Liver (tissue), 9 donors: ENCODE data around the gene RCAN3. TPM values are rescaled to one million over a fixed set of nuclear protein-coding genes. Genes with fewer than 3 reads are reported as not detected.
A peak's percentile ranks its signal among the peaks of the same experiment; 100 is the strongest.

Source experiments
- DNase-seq: peaks from one replicate; pipeline ENCODE4 v3.0.0-alpha.2; 2017; ENCODE audit warnings: low spot score
- H3K27ac ChIP-seq, 2 donors: one replicate each; pipeline ENCODE4 v1.7.0; 2013; ENCODE audit warnings: inconsistent platforms in 2 of 2, low read length in 2 of 2, control low read depth in 1 of 2, low read depth in 1 of 2, mild to moderate bottlenecking in 1 of 2
- H3K27me3 ChIP-seq, 4 donors: one replicate each; pipeline versions ENCODE4 v1.6.1 to v1.7.0; 2013; ENCODE audit warnings: low read length in 3 of 4, inconsistent platforms in 1 of 4, mild to moderate bottlenecking in 1 of 4, moderate library complexity in 1 of 4; ENCODE audit not compliant: control insufficient read depth in 4 of 4, insufficient read depth in 4 of 4
- H3K36me3 ChIP-seq, 4 donors: one replicate each; pipeline versions ENCODE4 v1.6.1 to v1.7.0; 2013; ENCODE audit warnings: low read length in 3 of 4, mild to moderate bottlenecking in 3 of 4, low read depth in 1 of 4, moderate library complexity in 1 of 4; ENCODE audit not compliant: control insufficient read depth in 4 of 4, insufficient read depth in 3 of 4
- H3K4me1 ChIP-seq, 4 donors: one replicate each; pipeline versions ENCODE4 v1.6.1 to v1.7.0; 2013; ENCODE audit warnings: low read length in 3 of 4, mild to moderate bottlenecking in 3 of 4, moderate library complexity in 1 of 4; ENCODE audit not compliant: control insufficient read depth in 4 of 4, insufficient read depth in 4 of 4
- H3K4me3 ChIP-seq, 3 donors: one replicate each; pipeline versions ENCODE4 v1.6.1 to v1.7.0; 2013; ENCODE audit warnings: low read length in 3 of 3, control low read depth in 1 of 3, low read depth in 1 of 3, mild to moderate bottlenecking in 1 of 3
- H3K9ac ChIP-seq, 2 donors: one replicate each; pipeline ENCODE4 v1.7.0; 2013; ENCODE audit warnings: low read length in 2 of 2, mild to moderate bottlenecking in 2 of 2, moderate library complexity in 2 of 2, control low read depth in 1 of 2, low read depth in 1 of 2
- H3K9me3 ChIP-seq, 4 donors: one replicate each; pipeline versions ENCODE4 v1.6.1 to v1.7.0; 2013; ENCODE audit warnings: low read length in 3 of 4; ENCODE audit not compliant: control insufficient read depth in 4 of 4
- EGR1 ChIP-seq, 2 donors: IDR thresholded peaks; 2 replicates each; pipeline ENCODE4 v1.6.1; 2016 to 2018; ENCODE audit warnings: antibody characterized with exemption in 2 of 2, low read depth in 2 of 2
- FOXA1 ChIP-seq: IDR thresholded peaks from 2 replicates; pipeline ENCODE4 v1.6.1; 2016; ENCODE audit warnings: antibody characterized with exemption
- FOXA2 ChIP-seq: IDR thresholded peaks from 2 replicates; pipeline ENCODE4 v1.6.1; 2016; ENCODE audit warnings: antibody characterized with exemption
- GABPA ChIP-seq, 2 donors: IDR thresholded peaks in 1 of 2; conservative IDR thresholded peaks in 1 of 2; 2 replicates each; pipeline ENCODE4 v1.6.1; 2016; ENCODE audit warnings: antibody characterized with exemption in 2 of 2, mild to moderate bottlenecking in 1 of 2, moderate library complexity in 1 of 2
- HNF4A ChIP-seq, 2 donors: conservative IDR thresholded peaks; 2 replicates each; pipeline ENCODE4 v1.6.1; 2016; ENCODE audit warnings: antibody characterized with exemption in 2 of 2, mild to moderate bottlenecking in 2 of 2
- HNF4G ChIP-seq: IDR thresholded peaks from 2 replicates; pipeline ENCODE4 v1.6.1; 2016; ENCODE audit warnings: antibody characterized with exemption
- JUND ChIP-seq, 2 donors: IDR thresholded peaks; 2 replicates each; pipeline ENCODE4 v1.6.1; 2016; ENCODE audit warnings: antibody characterized with exemption in 2 of 2
- NR2F2 ChIP-seq: IDR thresholded peaks from 2 replicates; pipeline ENCODE4 v1.6.1; 2016; ENCODE audit warnings: antibody characterized with exemption
- RAD21 ChIP-seq, 2 donors: IDR thresholded peaks; 2 replicates each; pipeline ENCODE4 v1.6.1; 2016; ENCODE audit warnings: antibody characterized with exemption in 2 of 2, mild to moderate bottlenecking in 2 of 2
- RXRA ChIP-seq, 2 donors: IDR thresholded peaks; 2 replicates each; pipeline ENCODE4 v1.6.1; 2017 to 2018; ENCODE audit warnings: antibody characterized with exemption in 2 of 2, mild to moderate bottlenecking in 1 of 2
- SP1 ChIP-seq: IDR thresholded peaks from 2 replicates; pipeline ENCODE4 v1.6.1; 2018; ENCODE audit warnings: antibody characterized with exemption, mild to moderate bottlenecking
- TAF1 ChIP-seq: conservative IDR thresholded peaks from 2 replicates; pipeline ENCODE4 v1.6.1; 2016; ENCODE audit warnings: antibody characterized with exemption, mild to moderate bottlenecking
- YY1 ChIP-seq: IDR thresholded peaks from 2 replicates; pipeline ENCODE4 v1.6.1; 2016; ENCODE audit warnings: antibody characterized with exemption, mild to moderate bottlenecking
- WGBS: extraction: QIAGEN DNeasy Blood & Tissue Kit; methylation state at CpG from one replicate; pipeline ENCODE4 v1.1.7; 2013; 5-methylcytosine and 5-hydroxymethylcytosine counted together
- polyA plus RNA-seq, 2 donors: library from polyadenylated mRNA; stranded (reverse) in 1 of 2; unstranded in 1 of 2; fragments of 200-250 nt in 1 of 2; fragments of >200 nt in 1 of 2; fragmentation: Nextera tagmentation in 1 of 2; extraction: Ambion mirVana in 1 of 2; gene quantifications; one replicate each; pipeline versions ENCODE4 v1.2.1 to v1.2.3, GENCODE V29; 2013 to 2015
- total RNA-seq, 2 donors: library from RNA; depleted of rRNA; stranded (reverse); fragments of >200 nt; gene quantifications; one replicate each; pipeline ENCODE4 v1.2.3, GENCODE V29; 2014
- TF ChIP-seq, protein P1 (sequence below): IDR thresholded peaks from 2 replicates; pipeline ENCODE4 v1.6.1; 2016; ENCODE audit warnings: antibody characterized with exemption
- TF ChIP-seq, protein P2 (sequence below): IDR thresholded peaks from 2 replicates; pipeline ENCODE4 v1.6.1; 2016; ENCODE audit warnings: antibody characterized with exemption
- TF ChIP-seq, protein P3 (sequence below): IDR thresholded peaks from 2 replicates; pipeline ENCODE4 v1.6.1; 2016; ENCODE audit warnings: antibody characterized with exemption
- TF ChIP-seq, protein P4 (sequence below): IDR thresholded peaks from 2 replicates; pipeline ENCODE4 v1.6.1; 2016; ENCODE audit warnings: antibody characterized with exemption, mild to moderate bottlenecking
- donor health status: healthy.
- donor health status: healthy.
- donor health status: healthy.
- donor health status: healthy.
- donor health status: healthy.

RCAN3 gene
- total and polyA plus RNA-seq, 4 donors, result 0.97 to 3.1 (median 1.2) TPM

DNA sequence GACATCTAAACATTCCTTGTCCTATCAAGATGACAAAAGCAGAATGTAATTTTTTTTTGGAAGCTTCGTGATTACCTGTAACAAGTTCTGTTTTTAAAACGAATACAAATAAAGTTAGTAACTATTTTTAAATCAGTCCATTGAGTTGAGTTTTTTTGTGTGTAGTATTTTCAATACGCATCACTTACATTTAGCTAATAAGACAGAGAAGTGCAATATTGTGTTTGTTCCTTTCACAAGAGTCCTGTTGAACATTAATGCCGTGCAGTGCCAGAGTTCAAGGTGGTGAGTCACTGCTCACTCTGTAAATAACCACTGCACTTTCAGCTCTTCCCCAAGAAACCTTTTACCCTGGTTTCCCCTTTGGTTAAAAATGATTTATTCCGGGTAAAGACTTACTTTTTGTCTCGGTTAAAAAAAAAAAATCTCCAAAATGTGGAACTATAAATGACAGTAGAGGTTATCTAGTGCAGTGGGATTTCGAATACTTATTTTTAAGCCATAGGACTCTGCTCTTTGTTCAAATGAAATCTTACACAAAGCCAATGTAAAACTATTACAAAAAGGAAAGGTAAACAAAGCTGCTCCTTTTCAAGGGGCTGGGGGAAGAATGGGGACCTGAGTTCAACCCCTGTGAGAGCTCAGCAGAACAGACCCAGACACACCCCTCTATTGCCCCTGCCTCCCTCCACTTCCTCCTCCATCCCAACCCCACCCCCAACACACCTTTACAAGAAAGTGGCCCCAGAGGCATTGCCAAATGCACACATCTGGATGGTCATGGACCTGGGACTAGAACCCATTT lies 38.5 kb downstream of the RCAN3 start:
- DNase-seq, result no peak
- Histone ChIP-seq H3K4me1 (peaks cover 3 to 24% (median 17%) of the 10 kb centered on the region in 4 donors), H3K9ac (peak overlapping the region in 1 of 2 donors; percentile 47), H3K9me3 (no peaks in the 10 kb centered on the region), H3K4me3 (no peak overlapping the region), H3K36me3 (no peaks in the 10 kb centered on the region), H3K27ac (peak overlapping the region; percentile 48 to 49), H3K27me3 (no peaks in the 10 kb centered on the region)
- TF ChIP-seq, protein P1, sequence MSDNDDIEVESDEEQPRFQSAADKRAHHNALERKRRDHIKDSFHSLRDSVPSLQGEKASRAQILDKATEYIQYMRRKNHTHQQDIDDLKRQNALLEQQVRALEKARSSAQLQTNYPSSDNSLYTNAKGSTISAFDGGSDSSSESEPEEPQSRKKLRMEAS, result peak; percentile 39
- TF ChIP-seq JUND (IDR thresholded peaks at IDR 0.05), result peak; percentile 99 to 100
- peak; percentile 81 to 84 for TF ChIP-seq RXRA (IDR thresholded peaks at IDR 0.05)
- no peak for TF ChIP-seq RAD21 (IDR thresholded peaks at IDR 0.05)
- peak; percentile 91 to 93 for TF ChIP-seq HNF4A (conservative IDR thresholded peaks at IDR 0.05)
- TF ChIP-seq SP1, result peak; percentile 98
- TF ChIP-seq FOXA1, result peak; percentile 94
- TF ChIP-seq, protein P2, sequence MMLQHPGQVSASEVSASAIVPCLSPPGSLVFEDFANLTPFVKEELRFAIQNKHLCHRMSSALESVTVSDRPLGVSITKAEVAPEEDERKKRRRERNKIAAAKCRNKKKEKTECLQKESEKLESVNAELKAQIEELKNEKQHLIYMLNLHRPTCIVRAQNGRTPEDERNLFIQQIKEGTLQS, result peak; percentile 99
- peak; percentile 29 for TF ChIP-seq YY1
- peak in 1 of 2 donors; percentile 47 for TF ChIP-seq EGR1 (IDR thresholded peaks at IDR 0.05; ENCODE audit: low read depth in 2 of 2)
- TF ChIP-seq TAF1, result no peak
- TF ChIP-seq, protein P3, sequence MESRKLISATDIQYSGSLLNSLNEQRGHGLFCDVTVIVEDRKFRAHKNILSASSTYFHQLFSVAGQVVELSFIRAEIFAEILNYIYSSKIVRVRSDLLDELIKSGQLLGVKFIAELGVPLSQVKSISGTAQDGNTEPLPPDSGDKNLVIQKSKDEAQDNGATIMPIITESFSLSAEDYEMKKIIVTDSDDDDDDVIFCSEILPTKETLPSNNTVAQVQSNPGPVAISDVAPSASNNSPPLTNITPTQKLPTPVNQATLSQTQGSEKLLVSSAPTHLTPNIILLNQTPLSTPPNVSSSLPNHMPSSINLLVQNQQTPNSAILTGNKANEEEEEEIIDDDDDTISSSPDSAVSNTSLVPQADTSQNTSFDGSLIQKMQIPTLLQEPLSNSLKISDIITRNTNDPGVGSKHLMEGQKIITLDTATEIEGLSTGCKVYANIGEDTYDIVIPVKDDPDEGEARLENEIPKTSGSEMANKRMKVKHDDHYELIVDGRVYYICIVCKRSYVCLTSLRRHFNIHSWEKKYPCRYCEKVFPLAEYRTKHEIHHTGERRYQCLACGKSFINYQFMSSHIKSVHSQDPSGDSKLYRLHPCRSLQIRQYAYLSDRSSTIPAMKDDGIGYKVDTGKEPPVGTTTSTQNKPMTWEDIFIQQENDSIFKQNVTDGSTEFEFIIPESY, result peak; percentile 60
- peak; percentile 67 for TF ChIP-seq HNF4G
- TF ChIP-seq GABPA (IDR thresholded peaks at IDR 0.05 in 1 of 2, conservative IDR thresholded peaks at IDR 0.05 in 1 of 2), result no peak
- TF ChIP-seq, protein P4, sequence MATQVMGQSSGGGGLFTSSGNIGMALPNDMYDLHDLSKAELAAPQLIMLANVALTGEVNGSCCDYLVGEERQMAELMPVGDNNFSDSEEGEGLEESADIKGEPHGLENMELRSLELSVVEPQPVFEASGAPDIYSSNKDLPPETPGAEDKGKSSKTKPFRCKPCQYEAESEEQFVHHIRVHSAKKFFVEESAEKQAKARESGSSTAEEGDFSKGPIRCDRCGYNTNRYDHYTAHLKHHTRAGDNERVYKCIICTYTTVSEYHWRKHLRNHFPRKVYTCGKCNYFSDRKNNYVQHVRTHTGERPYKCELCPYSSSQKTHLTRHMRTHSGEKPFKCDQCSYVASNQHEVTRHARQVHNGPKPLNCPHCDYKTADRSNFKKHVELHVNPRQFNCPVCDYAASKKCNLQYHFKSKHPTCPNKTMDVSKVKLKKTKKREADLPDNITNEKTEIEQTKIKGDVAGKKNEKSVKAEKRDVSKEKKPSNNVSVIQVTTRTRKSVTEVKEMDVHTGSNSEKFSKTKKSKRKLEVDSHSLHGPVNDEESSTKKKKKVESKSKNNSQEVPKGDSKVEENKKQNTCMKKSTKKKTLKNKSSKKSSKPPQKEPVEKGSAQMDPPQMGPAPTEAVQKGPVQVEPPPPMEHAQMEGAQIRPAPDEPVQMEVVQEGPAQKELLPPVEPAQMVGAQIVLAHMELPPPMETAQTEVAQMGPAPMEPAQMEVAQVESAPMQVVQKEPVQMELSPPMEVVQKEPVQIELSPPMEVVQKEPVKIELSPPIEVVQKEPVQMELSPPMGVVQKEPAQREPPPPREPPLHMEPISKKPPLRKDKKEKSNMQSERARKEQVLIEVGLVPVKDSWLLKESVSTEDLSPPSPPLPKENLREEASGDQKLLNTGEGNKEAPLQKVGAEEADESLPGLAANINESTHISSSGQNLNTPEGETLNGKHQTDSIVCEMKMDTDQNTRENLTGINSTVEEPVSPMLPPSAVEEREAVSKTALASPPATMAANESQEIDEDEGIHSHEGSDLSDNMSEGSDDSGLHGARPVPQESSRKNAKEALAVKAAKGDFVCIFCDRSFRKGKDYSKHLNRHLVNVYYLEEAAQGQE, result no peak
- peak; percentile 98 for TF ChIP-seq FOXA2
- whole genome bisulfite sequencing, result 19% methylated on average over 7 of the region's 7 CpGs

DNA sequence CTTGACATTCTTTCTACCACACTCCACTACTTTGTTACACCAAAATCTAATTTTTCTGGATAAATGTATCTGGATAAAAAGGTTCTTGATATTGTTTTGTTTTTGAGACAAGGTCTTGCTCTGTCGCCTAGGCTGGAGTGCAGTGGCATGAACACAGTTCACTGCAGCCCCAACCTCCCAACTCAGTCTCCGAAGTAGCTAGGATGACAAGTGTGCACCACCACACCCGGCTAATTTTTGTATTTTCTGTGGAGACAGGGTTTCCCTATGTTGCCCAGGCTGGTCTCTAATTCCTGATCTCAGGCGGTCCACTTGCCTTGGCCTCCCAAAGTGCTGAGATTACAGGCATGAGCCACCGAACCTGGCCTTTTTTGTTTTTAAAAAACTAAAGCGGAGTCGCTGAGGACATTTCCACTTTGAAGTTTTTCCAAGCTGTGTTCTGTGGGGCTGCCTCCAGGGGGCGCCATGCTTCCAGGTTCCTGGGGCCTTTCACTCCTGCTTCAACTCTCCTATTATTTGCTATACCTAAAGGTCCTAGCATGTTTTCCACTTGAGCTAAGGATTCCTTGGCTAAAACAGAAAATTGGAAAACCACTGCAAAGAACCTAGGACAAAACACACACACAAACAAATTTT lies 39.2 kb downstream of the RCAN3 start:
- H3K4me3 ChIP-seq, result no peak overlapping the region
- no peaks in the 10 kb centered on the region for H3K36me3 ChIP-seq
- H3K9me3 ChIP-seq, result no peaks in the 10 kb centered on the region
- no peaks in the 10 kb centered on the region for H3K27me3 ChIP-seq
- H3K4me1 ChIP-seq, result peaks cover 1 to 21% (median 17%) of the 10 kb centered on the region in 4 donors
- H3K9ac ChIP-seq, result peak overlapping the region in 1 of 2 donors; percentile 8
- DNase-seq, result peak; percentile 58
- 37% methylated on average over 8 of the region's 8 CpGs for WGBS
- H3K27ac ChIP-seq, result peak overlapping the region; percentile 26 to 49
- TF ChIP-seq SP1 (no peak), NR2F2 (no peak), RXRA (IDR thresholded peaks at IDR 0.05) (no peak), HNF4G (no peak), YY1 (no peak), HNF4A (conservative IDR thresholded peaks at IDR 0.05) (peak in 1 of 2 donors; percentile 5)
- TF ChIP-seq, protein P1, result no peak
- TF ChIP-seq, protein P3, result no peak
- TF ChIP-seq, protein P2, result no peak
- TF ChIP-seq, protein P4, result no peak
